HepG2 (cell line): ENCODE results near the gene NABP2. TPM values are rescaled to one million over a fixed set of nuclear protein-coding genes. Genes with fewer than 3 reads are reported as not detected.

Experiments
- ARNT2 ChIP-seq: sonication (generic); formaldehyde crosslinking; IDR thresholded peaks from 2 replicates; pipeline ENCODE4 v1.8.0; 2022; ENCODE audit warnings: mild to moderate bottlenecking, low read depth, missing genetic modification reagents, moderate library complexity
- BCLAF1 ChIP-seq: fragments of 450-650 bp; IDR thresholded peaks from 2 replicates; pipeline ENCODE4 v1.6.1; 2017; ENCODE audit warnings: mild to moderate bottlenecking
- BORCS8-MEF2B ChIP-seq: sonication (generic); formaldehyde crosslinking; IDR thresholded peaks from 2 replicates; pipeline ENCODE4 v1.8.0; 2022; ENCODE audit warnings: mild to moderate bottlenecking, missing genetic modification reagents
- EED ChIP-seq: sonication (generic); formaldehyde crosslinking; IDR thresholded peaks from 2 replicates; pipeline ENCODE4 v1.5.0; 2020; ENCODE audit warnings: mild to moderate bottlenecking, missing genetic modification reagents
- ETV6 ChIP-seq: sonication (generic); formaldehyde crosslinking; conservative IDR thresholded peaks from 2 replicates; pipeline ENCODE4 v1.4.0; 2020; ENCODE audit warnings: missing genetic modification reagents
- GATAD2A ChIP-seq: IDR thresholded peaks from 2 replicates; pipeline ENCODE4 v1.6.1; 2016
- GFI1 ChIP-seq: sonication (generic); formaldehyde crosslinking; IDR thresholded peaks from 2 replicates; pipeline ENCODE4 v1.5.0; 2020; ENCODE audit warnings: missing genetic modification reagents, mild to moderate bottlenecking, borderline replicate concordance
- HIVEP1 ChIP-seq: sonication (generic); formaldehyde crosslinking; IDR thresholded peaks from 2 replicates; pipeline ENCODE4 v1.4.0; 2020; ENCODE audit warnings: mild to moderate bottlenecking, missing genetic modification reagents
- IKZF5 ChIP-seq: IDR thresholded peaks from 2 replicates; pipeline ENCODE4 v1.6.1; 2018; ENCODE audit warnings: missing genetic modification reagents, mild to moderate bottlenecking, missing compliant biosample characterization
- KDM6A ChIP-seq: IDR thresholded peaks from 2 replicates; pipeline ENCODE4 v1.6.1; 2016; ENCODE audit warnings: low read depth
- NAIF1 ChIP-seq: sonication (generic); formaldehyde crosslinking; IDR thresholded peaks from 2 replicates; pipeline ENCODE4 v1.5.0; 2020; ENCODE audit warnings: mild to moderate bottlenecking, missing genetic modification reagents, borderline replicate concordance
- NFYC ChIP-seq: IDR thresholded peaks from 2 replicates; pipeline ENCODE4 v1.6.1; 2016; ENCODE audit warnings: missing genetic modification reagents, missing compliant biosample characterization
- POGZ ChIP-seq: sonication (generic); formaldehyde crosslinking; IDR thresholded peaks from 2 replicates; pipeline ENCODE4 v1.4.0; 2020; ENCODE audit warnings: mild to moderate bottlenecking, missing genetic modification reagents
- RBM39 ChIP-seq: fragments of 200-400 bp; formaldehyde crosslinking; IDR thresholded peaks from one replicate; pipeline ENCODE4 v1.6.1; 2018; ENCODE audit warnings: antibody characterized with exemption, mild to moderate bottlenecking, low read depth, low read length; ENCODE audit not compliant: poor library complexity, severe bottlenecking
- RFXAP ChIP-seq: sonication (generic); formaldehyde crosslinking; IDR thresholded peaks from 2 replicates; pipeline ENCODE4 v1.4.0; 2020; ENCODE audit warnings: missing genetic modification reagents, borderline replicate concordance
- SKI ChIP-seq: fragments of 450-650 bp; IDR thresholded peaks from one replicate; pipeline ENCODE4 v1.6.1; 2018; ENCODE audit warnings: mild to moderate bottlenecking; ENCODE audit not compliant: partially characterized antibody
- SYNCRIP ChIP-seq: fragments of 200-400 bp; formaldehyde crosslinking; IDR thresholded peaks from 2 replicates; pipeline ENCODE4 v1.6.1; 2018; ENCODE audit warnings: mild to moderate bottlenecking, low read depth, low read length; ENCODE audit not compliant: insufficient read depth
- TRIM22 ChIP-seq: fragments of 450-650 bp; IDR thresholded peaks from 2 replicates; pipeline ENCODE4 v1.6.1; 2017
- ZFP62 ChIP-seq: sonication (generic); formaldehyde crosslinking; IDR thresholded peaks from 2 replicates; pipeline ENCODE4 v1.4.0; 2020; ENCODE audit warnings: missing genetic modification reagents
- ZNF225 ChIP-seq: sonication (generic); formaldehyde crosslinking; IDR thresholded peaks from 2 replicates; pipeline ENCODE4 v1.4.0; 2020; ENCODE audit warnings: mild to moderate bottlenecking, missing genetic modification reagents
- ZNF382 ChIP-seq: sonication (generic); formaldehyde crosslinking; IDR thresholded peaks from 2 replicates; pipeline ENCODE4 v1.5.0; 2020; ENCODE audit warnings: missing genetic modification reagents, mild to moderate bottlenecking, borderline replicate concordance
- ZNF577 ChIP-seq: sonication (generic); formaldehyde crosslinking; IDR thresholded peaks from 2 replicates; pipeline ENCODE4 v1.4.0; 2020; ENCODE audit warnings: mild to moderate bottlenecking, low read depth, missing genetic modification reagents, borderline replicate concordance
- ZNF672 ChIP-seq: sonication (generic); formaldehyde crosslinking; IDR thresholded peaks from 2 replicates; pipeline ENCODE4 v1.8.1; 2022; ENCODE audit warnings: missing genetic modification reagents
- ZNF724P ChIP-seq: sonication (generic); formaldehyde crosslinking; IDR thresholded peaks from 2 replicates; pipeline ENCODE4 v1.8.0; 2022; ENCODE audit warnings: missing genetic modification reagents, borderline replicate concordance
- ZNF746 ChIP-seq: sonication (generic); formaldehyde crosslinking; IDR thresholded peaks from 2 replicates; pipeline ENCODE4 v1.8.0; 2022; ENCODE audit warnings: mild to moderate bottlenecking, missing genetic modification reagents
- ZNF839 ChIP-seq: sonication (generic); formaldehyde crosslinking; IDR thresholded peaks from 2 replicates; pipeline ENCODE4 v1.4.0; 2020; ENCODE audit warnings: missing genetic modification reagents, mild to moderate bottlenecking, borderline replicate concordance
- polyA plus RNA-seq, 8 experiments: library from polyadenylated mRNA; depleted of rRNA in 3 of 8; stranded (reverse) in 7 of 8; unstranded in 1 of 8; fragments of >200 nt; fragmentation: Illumina TruSeq in 4 of 8; extraction: Trizol in 4 of 8; gene quantifications; 2 replicates each; pipeline versions ENCODE4 v1.2.1 to v1.2.3, GENCODE V29; 2011 to 2016; ENCODE audit warnings: low read depth in 4 of 8, missing spikeins in 1 of 8, mixed read lengths in 1 of 8; ENCODE audit not compliant: insufficient read depth in 1 of 8
- total RNA-seq, 5 experiments: library from RNA; depleted of rRNA; stranded (reverse); fragments of >200 nt; fragmentation: Illumina TruSeq; extraction: Trizol; gene quantifications; 2 replicates each; pipeline ENCODE4 v1.2.3, GENCODE V29; 2016; ENCODE audit warnings: low read depth in 1 of 5

The NABP2 gene
- total and polyA plus RNA-seq, 2 of the 13 experiments (the other 11 are each of a cell fraction or from before 2014, with no cell fraction given): 33.2 to 35.5 TPM

- TF ChIP-seq NAIF1 (CRISPR knock-in tag) (no peak), POGZ (CRISPR knock-in tag) (peak; percentile 90), ZNF382 (CRISPR knock-in tag) (no peak), RFXAP (CRISPR knock-in tag) (peak; percentile 91), ZNF672 (no peak), ZNF724P (CRISPR knock-in tag) (peak; percentile 43; the same call in 1 of the 2 replicates), ARNT2 (CRISPR knock-in tag) (peak; percentile 50; the same call in 1 of the 2 replicates), GFI1 (CRISPR knock-in tag) (0 out of 2 replicates have a peak, but pooled peaks have one; percentile 31), IKZF5 (CRISPR knock-in tag) (peak; percentile 69), TRIM22 (no peak), ETV6 (CRISPR knock-in tag) (no peak; the same call in 1 of the 2 replicates), SYNCRIP (no peak), ZNF225 (CRISPR knock-in tag) (no peak), ZFP62 (CRISPR knock-in tag) (no peak), RBM39 (peak; percentile 81), KDM6A (CRISPR knock-in tag) (no peak), SKI (peak; percentile 74), HIVEP1 (CRISPR knock-in tag) (no peak), NFYC (peak; percentile 96), ZNF746 (0 out of 2 replicates have a peak, but pooled peaks have one; percentile 86), ZNF577 (CRISPR knock-in tag) (no peak), EED (CRISPR knock-in tag) (no peak), ZNF839 (CRISPR knock-in tag) (no peak), GATAD2A (peak; percentile 31; the same call in 1 of the 2 replicates), BORCS8-MEF2B (CRISPR knock-in tag) (no peak; the same call in 1 of the 2 replicates), BCLAF1 (no peak)
These were observed at the start of gene NABP2 (continued) for GRCh38 chr12:56224102-56224701.
